Measurements from ENCODE around the gene LCN6. TPM values are rescaled to one million over a fixed set of nuclear protein-coding genes. Genes with fewer than 3 reads are reported as not detected.
"Not testable (repeated sequence)": the region's sequence is repeated elsewhere in the genome, so short reads cannot be mapped to it uniquely, and the experiment has no call there.

LCN6 gene
- polyA plus RNA-seq, 2 donors: 9.0 to 14.4 TPM

- Histone ChIP-seq H3K4me3 (ENCODE audit: low read depth in 1 of 2, low read length in 2 of 2) (no peak overlapping the region), H3K9me3 (ENCODE audit: control insufficient read depth in 2 of 2, insufficient read depth in 1 of 2, low read depth in 1 of 2, low read length in 1 of 2) (peaks cover 3 to 8% of the 10 kb centered on the region in 2 donors), H3K27me3 (ENCODE audit: control insufficient read depth in 1 of 2, insufficient read depth in 2 of 2, low read length in 2 of 2) (peaks cover 0 to 4% of the 10 kb centered on the region in 2 donors), H3K4me1 (ENCODE audit: control insufficient read depth in 2 of 2, insufficient read depth in 2 of 2, low read length in 1 of 2) (peaks cover 0 to 2% of the 10 kb centered on the region in 2 donors), H3K36me3 (ENCODE audit: control insufficient read depth in 2 of 2, insufficient read depth in 2 of 2, low read length in 1 of 2) (no peaks in the 10 kb centered on the region), H3K27ac (ENCODE audit: low read depth in 2 of 2, low read length in 1 of 2) (no peak overlapping the region)
- WGBS, 2 donors: 12 to 13% methylated on average over 13 to 16 of the region's 16 CpGs
These were observed 21.4 kb upstream of the LCN6 start for GRCh38 chr9:136769710-136770191.

GRCh38 chr9:136766410-136767120 is 18.2 kb upstream of the LCN6 start:
- not testable (repeated sequence) for H3K4me3 ChIP-seq (ENCODE audit: low read depth in 1 of 2, low read length in 2 of 2); H3K36me3 ChIP-seq (ENCODE audit: control insufficient read depth in 2 of 2, insufficient read depth in 2 of 2, low read length in 1 of 2); H3K27ac ChIP-seq (ENCODE audit: low read depth in 2 of 2, low read length in 1 of 2); H3K27me3 ChIP-seq (ENCODE audit: control insufficient read depth in 1 of 2, insufficient read depth in 2 of 2, low read length in 2 of 2); H3K4me1 ChIP-seq (ENCODE audit: control insufficient read depth in 2 of 2, insufficient read depth in 2 of 2, low read length in 1 of 2); H3K9me3 ChIP-seq (ENCODE audit: control insufficient read depth in 2 of 2, insufficient read depth in 1 of 2, low read depth in 1 of 2, low read length in 1 of 2)
- 34 to 35% methylated on average over 15 to 18 of the region's 18 CpGs for WGBS, 2 donors

GRCh38 chr9:136765745-136766409 is 17.6 kb upstream of the LCN6 start:
- H3K4me1 ChIP-seq (ENCODE audit: control insufficient read depth in 2 of 2, insufficient read depth in 2 of 2, low read length in 1 of 2); H3K36me3 ChIP-seq (ENCODE audit: control insufficient read depth in 2 of 2, insufficient read depth in 2 of 2, low read length in 1 of 2); H3K27me3 ChIP-seq (ENCODE audit: control insufficient read depth in 1 of 2, insufficient read depth in 2 of 2, low read length in 2 of 2); H3K4me3 ChIP-seq (ENCODE audit: low read depth in 1 of 2, low read length in 2 of 2); H3K27ac ChIP-seq (ENCODE audit: low read depth in 2 of 2, low read length in 1 of 2); H3K9me3 ChIP-seq (ENCODE audit: control insufficient read depth in 2 of 2, insufficient read depth in 1 of 2, low read depth in 1 of 2, low read length in 1 of 2): not testable (repeated sequence)
- 65 to 70% methylated on average over 14 of the region's 14 CpGs for WGBS, 2 donors

- 85 to 87% methylated on average over 13 to 14 of the region's 14 CpGs for WGBS, 2 donors
- H3K9me3 ChIP-seq (ENCODE audit: control insufficient read depth in 2 of 2, insufficient read depth in 1 of 2, low read depth in 1 of 2, low read length in 1 of 2): no peaks in the 10 kb centered on the region
- H3K27me3 ChIP-seq (ENCODE audit: control insufficient read depth in 1 of 2, insufficient read depth in 2 of 2, low read length in 2 of 2): peaks cover 0 to 4% of the 10 kb centered on the region in 2 donors
- no peaks in the 10 kb centered on the region for H3K36me3 ChIP-seq (ENCODE audit: control insufficient read depth in 2 of 2, insufficient read depth in 2 of 2, low read length in 1 of 2)
- H3K4me3 ChIP-seq (ENCODE audit: low read depth in 1 of 2, low read length in 2 of 2): no peak overlapping the region
- H3K4me1 ChIP-seq (ENCODE audit: control insufficient read depth in 2 of 2, insufficient read depth in 2 of 2, low read length in 1 of 2): no peaks in the 10 kb centered on the region
- no peak overlapping the region for H3K27ac ChIP-seq (ENCODE audit: low read depth in 2 of 2, low read length in 1 of 2)
These were observed 16.7 kb upstream of the LCN6 start for GRCh38 chr9:136765041-136765440.

GRCh38 chr9:136764301-136764891 is 16.1 kb upstream of the LCN6 start, which contains the start of gene LCN15:
Gene LCN15, minus strand, starts transcription at chr9:136764518. Its CDS starts 30 bp downstream, at chr9:136764488.
- H3K9me3 ChIP-seq (ENCODE audit: control insufficient read depth in 2 of 2, insufficient read depth in 1 of 2, low read depth in 1 of 2, low read length in 1 of 2): no peaks in the 10 kb centered on the region
- no peaks in the 10 kb centered on the region for H3K36me3 ChIP-seq (ENCODE audit: control insufficient read depth in 2 of 2, insufficient read depth in 2 of 2, low read length in 1 of 2)
- 69 to 81% methylated on average over 13 to 14 of the region's 14 CpGs for WGBS, 2 donors
- H3K4me3 ChIP-seq (ENCODE audit: low read depth in 1 of 2, low read length in 2 of 2): no peak within 1 kb of the TSS
- H3K27me3 ChIP-seq (ENCODE audit: control insufficient read depth in 1 of 2, insufficient read depth in 2 of 2, low read length in 2 of 2): peaks cover 0 to 4% of the 10 kb centered on the region in 2 donors
- no peak within 1 kb of the TSS for H3K27ac ChIP-seq (ENCODE audit: low read depth in 2 of 2, low read length in 1 of 2)
- H3K4me1 ChIP-seq (ENCODE audit: control insufficient read depth in 2 of 2, insufficient read depth in 2 of 2, low read length in 1 of 2): no peaks in the 10 kb centered on the region

- no peaks in the 10 kb centered on the region for H3K36me3 ChIP-seq (ENCODE audit: control insufficient read depth in 2 of 2, insufficient read depth in 2 of 2, low read length in 1 of 2)
- no peak overlapping the region for H3K4me3 ChIP-seq (ENCODE audit: low read depth in 1 of 2, low read length in 2 of 2)
- WGBS, 2 donors: 76 to 84% methylated on average over 14 of the region's 14 CpGs
- H3K4me1 ChIP-seq (ENCODE audit: control insufficient read depth in 2 of 2, insufficient read depth in 2 of 2, low read length in 1 of 2): no peaks in the 10 kb centered on the region
- H3K27ac ChIP-seq (ENCODE audit: low read depth in 2 of 2, low read length in 1 of 2): no peak overlapping the region
- peaks cover 0 to 4% of the 10 kb centered on the region in 2 donors for H3K27me3 ChIP-seq (ENCODE audit: control insufficient read depth in 1 of 2, insufficient read depth in 2 of 2, low read length in 2 of 2)
- no peaks in the 10 kb centered on the region for H3K9me3 ChIP-seq (ENCODE audit: control insufficient read depth in 2 of 2, insufficient read depth in 1 of 2, low read depth in 1 of 2, low read length in 1 of 2)
These were observed 15.3 kb upstream of the LCN6 start for GRCh38 chr9:136763649-136764035.

- no peaks in the 10 kb centered on the region for H3K4me1 ChIP-seq (ENCODE audit: control insufficient read depth in 2 of 2, insufficient read depth in 2 of 2, low read length in 1 of 2)
- WGBS, 2 donors: 15 to 20% methylated on average over 34 to 36 of the region's 37 CpGs
- H3K36me3 ChIP-seq (ENCODE audit: control insufficient read depth in 2 of 2, insufficient read depth in 2 of 2, low read length in 1 of 2): no peaks in the 10 kb centered on the region
- H3K27me3 ChIP-seq (ENCODE audit: control insufficient read depth in 1 of 2, insufficient read depth in 2 of 2, low read length in 2 of 2): peaks cover 0 to 3% of the 10 kb centered on the region in 2 donors
- H3K27ac ChIP-seq (ENCODE audit: low read depth in 2 of 2, low read length in 1 of 2): no peak overlapping the region
- H3K9me3 ChIP-seq (ENCODE audit: control insufficient read depth in 2 of 2, insufficient read depth in 1 of 2, low read depth in 1 of 2, low read length in 1 of 2): no peaks in the 10 kb centered on the region
- H3K4me3 ChIP-seq (ENCODE audit: low read depth in 1 of 2, low read length in 2 of 2): no peak overlapping the region
These were observed 14.8 kb upstream of the LCN6 start for GRCh38 chr9:136762915-136763648.

GRCh38 chr9:136762221-136762691 is 13.9 kb upstream of the LCN6 start:
- H3K27me3 ChIP-seq (ENCODE audit: control insufficient read depth in 1 of 2, insufficient read depth in 2 of 2, low read length in 2 of 2): no peaks in the 10 kb centered on the region
- H3K4me1 ChIP-seq (ENCODE audit: control insufficient read depth in 2 of 2, insufficient read depth in 2 of 2, low read length in 1 of 2): no peaks in the 10 kb centered on the region
- H3K9me3 ChIP-seq (ENCODE audit: control insufficient read depth in 2 of 2, insufficient read depth in 1 of 2, low read depth in 1 of 2, low read length in 1 of 2): no peaks in the 10 kb centered on the region
- WGBS, 2 donors: 76 to 82% methylated on average over 17 of the region's 17 CpGs
- no peak overlapping the region for H3K4me3 ChIP-seq (ENCODE audit: low read depth in 1 of 2, low read length in 2 of 2)
- H3K27ac ChIP-seq (ENCODE audit: low read depth in 2 of 2, low read length in 1 of 2): no peak overlapping the region
- no peaks in the 10 kb centered on the region for H3K36me3 ChIP-seq (ENCODE audit: control insufficient read depth in 2 of 2, insufficient read depth in 2 of 2, low read length in 1 of 2)

GRCh38 chr9:136761545-136761981 is 13.2 kb upstream of the LCN6 start:
- Histone ChIP-seq H3K36me3 (ENCODE audit: control insufficient read depth in 2 of 2, insufficient read depth in 2 of 2, low read length in 1 of 2) (no peaks in the 10 kb centered on the region), H3K4me3 (ENCODE audit: low read depth in 1 of 2, low read length in 2 of 2) (no peak overlapping the region), H3K27me3 (ENCODE audit: control insufficient read depth in 1 of 2, insufficient read depth in 2 of 2, low read length in 2 of 2) (no peaks in the 10 kb centered on the region), H3K9me3 (ENCODE audit: control insufficient read depth in 2 of 2, insufficient read depth in 1 of 2, low read depth in 1 of 2, low read length in 1 of 2) (no peaks in the 10 kb centered on the region), H3K4me1 (ENCODE audit: control insufficient read depth in 2 of 2, insufficient read depth in 2 of 2, low read length in 1 of 2) (no peaks in the 10 kb centered on the region), H3K27ac (ENCODE audit: low read depth in 2 of 2, low read length in 1 of 2) (no peak overlapping the region)
- 77 to 80% methylated on average over 13 of the region's 13 CpGs for WGBS, 2 donors

Measured in esophagus (tissue), 2 donors.